A673 (cell line): Measurements from ENCODE around the gene GJC2.

Source experiments
- EZH2 ChIP-seq: fragments of 200-600 bp; sonication (generic); IDR thresholded peaks from 2 replicates; pipeline ENCODE4 v1.6.1; 2017; ENCODE audit warnings: borderline replicate concordance, low read depth, mild to moderate bottlenecking, mixed read lengths, antibody characterized with exemption, low read length; ENCODE audit not compliant: poor library complexity, severe bottlenecking
- TF ChIP-seq, protein P1 (sequence below): fragments of 300-800, 200-600 bp; sonication (generic); conservative IDR thresholded peaks from 2 replicates; pipeline ENCODE4 v1.5.1; 2017; ENCODE audit warnings: low read depth, mild to moderate bottlenecking, antibody characterized with exemption, low read length, moderate library complexity, mixed read lengths

- TF ChIP-seq, protein P1, sequence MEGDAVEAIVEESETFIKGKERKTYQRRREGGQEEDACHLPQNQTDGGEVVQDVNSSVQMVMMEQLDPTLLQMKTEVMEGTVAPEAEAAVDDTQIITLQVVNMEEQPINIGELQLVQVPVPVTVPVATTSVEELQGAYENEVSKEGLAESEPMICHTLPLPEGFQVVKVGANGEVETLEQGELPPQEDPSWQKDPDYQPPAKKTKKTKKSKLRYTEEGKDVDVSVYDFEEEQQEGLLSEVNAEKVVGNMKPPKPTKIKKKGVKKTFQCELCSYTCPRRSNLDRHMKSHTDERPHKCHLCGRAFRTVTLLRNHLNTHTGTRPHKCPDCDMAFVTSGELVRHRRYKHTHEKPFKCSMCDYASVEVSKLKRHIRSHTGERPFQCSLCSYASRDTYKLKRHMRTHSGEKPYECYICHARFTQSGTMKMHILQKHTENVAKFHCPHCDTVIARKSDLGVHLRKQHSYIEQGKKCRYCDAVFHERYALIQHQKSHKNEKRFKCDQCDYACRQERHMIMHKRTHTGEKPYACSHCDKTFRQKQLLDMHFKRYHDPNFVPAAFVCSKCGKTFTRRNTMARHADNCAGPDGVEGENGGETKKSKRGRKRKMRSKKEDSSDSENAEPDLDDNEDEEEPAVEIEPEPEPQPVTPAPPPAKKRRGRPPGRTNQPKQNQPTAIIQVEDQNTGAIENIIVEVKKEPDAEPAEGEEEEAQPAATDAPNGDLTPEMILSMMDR = no peak
- no peak for TF ChIP-seq EZH2
Measured at GRCh38 chr1:228100822-228101613, 48.7 kb upstream of the GJC2 start.
